ENCODE results near the gene CDH16.

Gene CDH16

GRCh38 chr16:66933776-66934137, 15.1 kb upstream of the CDH16 start:
- no peak for TF ChIP-seq POLR2AphosphoS5 (IDR thresholded peaks at IDR 0.05; ENCODE audit: low read depth, low read length)
- TF ChIP-seq SIN3A (IDR thresholded peaks at IDR 0.05; ENCODE audit: borderline replicate concordance, insufficient read depth, low read length) = no peak
- no peak for TF ChIP-seq TAF1 (IDR thresholded peaks at IDR 0.05; ENCODE audit: borderline replicate concordance, insufficient read depth, low read length)
- no peak for TF ChIP-seq FOXP2 (optimal IDR thresholded peaks at IDR 0.05; ENCODE audit: borderline replicate concordance, extremely low read depth, extremely low read length, insufficient read depth)
- TF ChIP-seq REST (IDR thresholded peaks at IDR 0.05; ENCODE audit: insufficient read depth in 1 of 2, low read depth in 2 of 2, low read length in 2 of 2) = no peak

- TF ChIP-seq TAF1 (IDR thresholded peaks at IDR 0.05; ENCODE audit: borderline replicate concordance, insufficient read depth, low read length) (no peak), REST (IDR thresholded peaks at IDR 0.05; ENCODE audit: insufficient read depth in 1 of 2, low read depth in 2 of 2, low read length in 2 of 2) (no peak), POLR2AphosphoS5 (IDR thresholded peaks at IDR 0.05; ENCODE audit: low read depth, low read length) (no peak), SIN3A (IDR thresholded peaks at IDR 0.05; ENCODE audit: borderline replicate concordance, insufficient read depth, low read length) (no peak), FOXP2 (optimal IDR thresholded peaks at IDR 0.05; ENCODE audit: borderline replicate concordance, extremely low read depth, extremely low read length, insufficient read depth) (no peak)
These were observed 13.4 kb upstream of the CDH16 start for GRCh38 chr16:66932076-66932475.

GRCh38 chr16:66931665-66932064, 13.0 kb upstream of the CDH16 start:
- no peak for TF ChIP-seq SIN3A (IDR thresholded peaks at IDR 0.05; ENCODE audit: borderline replicate concordance, insufficient read depth, low read length)

GRCh38 chr16:66930189-66930588, 11.5 kb upstream of the CDH16 start:
- TF ChIP-seq FOXP2 (optimal IDR thresholded peaks at IDR 0.05; ENCODE audit: borderline replicate concordance, extremely low read depth, extremely low read length, insufficient read depth) (no peak), SIN3A (IDR thresholded peaks at IDR 0.05; ENCODE audit: borderline replicate concordance, insufficient read depth, low read length) (no peak), TAF1 (IDR thresholded peaks at IDR 0.05; ENCODE audit: borderline replicate concordance, insufficient read depth, low read length) (no peak), REST (IDR thresholded peaks at IDR 0.05; ENCODE audit: insufficient read depth in 1 of 2, low read depth in 2 of 2, low read length in 2 of 2) (no peak), POLR2AphosphoS5 (IDR thresholded peaks at IDR 0.05; ENCODE audit: low read depth, low read length) (no peak)

GRCh38 chr16:66928702-66929388, 10.2 kb upstream of the CDH16 start:
- TF ChIP-seq TAF1 (IDR thresholded peaks at IDR 0.05; ENCODE audit: borderline replicate concordance, insufficient read depth, low read length) (no peak), REST (IDR thresholded peaks at IDR 0.05; ENCODE audit: insufficient read depth in 1 of 2, low read depth in 2 of 2, low read length in 2 of 2) (no peak)
